ENCODE measurements around the gene SLC24A2. TPM values are rescaled to one million over a fixed set of nuclear protein-coding genes. Genes with fewer than 3 reads are reported as not detected.

SLC24A2 gene
- total and polyA plus RNA-seq, 10 of the 15 experiments (the other 5 are each of a cell fraction or from before 2014, with no cell fraction given), result not detected

DNA sequence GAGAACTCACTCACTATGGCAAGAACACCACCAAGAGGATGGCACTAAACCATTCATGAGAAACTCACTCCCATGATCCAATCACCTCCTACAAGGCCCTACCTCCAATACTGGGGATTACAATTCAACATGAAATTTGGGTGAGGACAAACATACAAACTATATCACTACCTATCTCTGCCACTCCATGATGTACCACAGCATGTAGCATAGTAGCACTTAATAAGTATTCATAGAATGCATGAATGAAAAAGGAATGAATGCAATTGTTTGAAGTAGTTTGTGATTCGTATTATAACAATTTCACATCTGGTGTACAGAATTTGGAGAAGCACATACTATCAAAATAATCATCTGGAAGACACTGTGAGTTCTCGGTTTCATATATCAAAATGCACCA, 27.9 kb upstream of the SLC24A2 start:
- BruUV-seq (replicated peaks), result no TSS peak
- ChIA-PET POLR2A (no interaction called here), RAD21 (ENCODE audit: unreplicated experiment) (no interaction called here), SMC1A (ENCODE audit: uncharacterized antibody, unreplicated experiment) (no interaction called here), CTCF (no interaction called here)
- H3K9ac ChIP-seq (ENCODE audit: control insufficient read depth, insufficient read depth, low read length), result no peak overlapping the region
- FAIRE-seq, result no peak
- ATAC-seq, result no peak
- in situ Hi-C loops (cut with MboI) (no loop called here), intact Hi-C loops (cut with micrococcal nuclease; ENCODE audit: unreplicated experiment) (no loop called here)
- H3K9me3 ChIP-seq (replicated peaks; ENCODE audit: control insufficient read depth, insufficient read depth, low read length), result no peaks in the 10 kb centered on the region
- H3K79me2 ChIP-seq (ENCODE audit: control insufficient read depth, insufficient read depth, low read length), result no peaks in the 10 kb centered on the region
- no peaks in the 10 kb centered on the region for H4K20me1 ChIP-seq (ENCODE audit: control insufficient read depth, insufficient read depth)
- H3K27me3 ChIP-seq (replicated peaks in 1 of 2; ENCODE audit: control insufficient read depth in 2 of 2, insufficient read depth in 2 of 2, low read length in 1 of 2), result no peaks in the 10 kb centered on the region
- no peaks in the 10 kb centered on the region for H3K36me3 ChIP-seq (ENCODE audit: control insufficient read depth in 2 of 2, insufficient read depth in 2 of 2, low read length in 1 of 2)
- no peaks in the 10 kb centered on the region for H3K4me1 ChIP-seq (ENCODE audit: control insufficient read depth, insufficient read depth, low read length)
- 0% methylated on average over 2 of the region's 2 CpGs for WGBS (ENCODE audit: insufficient coverage, insufficient replicate concordance, low lambda C conversion rate, missing lambda C conversion rate)
- TF ChIP-seq PKNOX1 (IDR thresholded peaks at IDR 0.05), result no peak
- no peak for TF ChIP-seq MYC (IDR thresholded peaks at IDR 0.05; ENCODE audit: insufficient read depth, insufficient read length, insufficient replicate concordance, low read length, severe bottlenecking)
- TF ChIP-seq PAX5 (IDR thresholded peaks at IDR 0.05; ENCODE audit: borderline replicate concordance, low read depth, low read length), result no peak
- TF ChIP-seq EP300 (IDR thresholded peaks at IDR 0.05; ENCODE audit: borderline replicate concordance in 1 of 2, control insufficient read depth in 1 of 2, low read depth in 2 of 2, low read length in 2 of 2), result no peak
- no peak for TF ChIP-seq NR2C2 (IDR thresholded peaks at IDR 0.05; ENCODE audit: borderline replicate concordance, control insufficient read depth, insufficient read length, low read depth)
- no peak for TF ChIP-seq POLR2A (IDR thresholded peaks at IDR 0.05; ENCODE audit: low read depth, low read length)
- TF ChIP-seq MTA3 (IDR thresholded peaks at IDR 0.05; ENCODE audit: borderline replicate concordance, low read length), result no peak
- TF ChIP-seq BACH1 (IDR thresholded peaks at IDR 0.05; ENCODE audit: borderline replicate concordance), result no peak
- TF ChIP-seq, protein P1, sequence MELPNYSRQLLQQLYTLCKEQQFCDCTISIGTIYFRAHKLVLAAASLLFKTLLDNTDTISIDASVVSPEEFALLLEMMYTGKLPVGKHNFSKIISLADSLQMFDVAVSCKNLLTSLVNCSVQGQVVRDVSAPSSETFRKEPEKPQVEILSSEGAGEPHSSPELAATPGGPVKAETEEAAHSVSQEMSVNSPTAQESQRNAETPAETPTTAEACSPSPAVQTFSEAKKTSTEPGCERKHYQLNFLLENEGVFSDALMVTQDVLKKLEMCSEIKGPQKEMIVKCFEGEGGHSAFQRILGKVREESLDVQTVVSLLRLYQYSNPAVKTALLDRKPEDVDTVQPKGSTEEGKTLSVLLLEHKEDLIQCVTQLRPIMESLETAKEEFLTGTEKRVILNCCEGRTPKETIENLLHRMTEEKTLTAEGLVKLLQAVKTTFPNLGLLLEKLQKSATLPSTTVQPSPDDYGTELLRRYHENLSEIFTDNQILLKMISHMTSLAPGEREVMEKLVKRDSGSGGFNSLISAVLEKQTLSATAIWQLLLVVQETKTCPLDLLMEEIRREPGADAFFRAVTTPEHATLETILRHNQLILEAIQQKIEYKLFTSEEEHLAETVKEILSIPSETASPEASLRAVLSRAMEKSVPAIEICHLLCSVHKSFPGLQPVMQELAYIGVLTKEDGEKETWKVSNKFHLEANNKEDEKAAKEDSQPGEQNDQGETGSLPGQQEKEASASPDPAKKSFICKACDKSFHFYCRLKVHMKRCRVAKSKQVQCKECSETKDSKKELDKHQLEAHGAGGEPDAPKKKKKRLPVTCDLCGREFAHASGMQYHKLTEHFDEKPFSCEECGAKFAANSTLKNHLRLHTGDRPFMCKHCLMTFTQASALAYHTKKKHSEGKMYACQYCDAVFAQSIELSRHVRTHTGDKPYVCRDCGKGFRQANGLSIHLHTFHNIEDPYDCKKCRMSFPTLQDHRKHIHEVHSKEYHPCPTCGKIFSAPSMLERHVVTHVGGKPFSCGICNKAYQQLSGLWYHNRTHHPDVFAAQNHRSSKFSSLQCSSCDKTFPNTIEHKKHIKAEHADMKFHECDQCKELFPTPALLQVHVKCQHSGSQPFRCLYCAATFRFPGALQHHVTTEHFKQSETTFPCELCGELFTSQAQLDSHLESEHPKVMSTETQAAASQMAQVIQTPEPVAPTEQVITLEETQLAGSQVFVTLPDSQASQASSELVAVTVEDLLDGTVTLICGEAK (IDR thresholded peaks at IDR 0.05; ENCODE audit: borderline replicate concordance), result no peak
- no peak for TF ChIP-seq CTCF (IDR thresholded peaks at IDR 0.05 in 2 of 3, conservative IDR thresholded peaks at IDR 0.05 in 1 of 3; ENCODE audit: control insufficient read depth in 2 of 3, extremely low read depth in 1 of 3, insufficient read depth in 1 of 3, low read depth in 3 of 3, low read length in 3 of 3)
- TF ChIP-seq NBN (IDR thresholded peaks at IDR 0.05), result no peak
- no peak for TF ChIP-seq RUNX3 (IDR thresholded peaks at IDR 0.05; ENCODE audit: low read length)
- no peak for TF ChIP-seq SMAD1 (IDR thresholded peaks at IDR 0.05; ENCODE audit: low read depth, partially characterized antibody)
- DNase-seq (ENCODE audit: low read depth, low spot score), result no peak
- no peak overlapping the region for H3K4me2 ChIP-seq (ENCODE audit: control insufficient read depth, insufficient read depth)
- H2AFZ ChIP-seq (ENCODE audit: control insufficient read depth, low read depth, low read length), result no peak overlapping the region
- H3K4me3 ChIP-seq, result no peak overlapping the region
- no peak overlapping the region for H3K27ac ChIP-seq (ENCODE audit: control insufficient read depth, insufficient read depth)
